BJ (cell line): ENCODE data around the gene SLAMF9. TPM values are rescaled to one million over a fixed set of nuclear protein-coding genes. Genes with fewer than 3 reads are reported as not detected.

ENCODE experiments used
- CTCF ChIA-PET: fragments of 350-600 bp; formaldehyde crosslinking; extraction: SDS; loops from one replicate; lab custom pipeline; 2021; ENCODE audit warnings: antibody characterized with exemption, inconsistent platforms; lab: Yijun Ruan, JAX
- POLR2A ChIA-PET: fragments of 300-600 bp; sonication (Branson Sonifier 250); formaldehyde crosslinking; extraction: SDS; loops from one replicate; lab custom pipeline; 2021; ENCODE audit warnings: antibody characterized with exemption; lab: Charles Lee
- DNase-seq: peaks from one replicate; pipeline ENCODE4 v3.0.0-alpha.2; 2011; ENCODE audit warnings: low read depth
- H3K27me3 ChIP-seq: 2 replicates; pipeline ENCODE4 v1.6.0; 2011; ENCODE audit warnings: low read length; ENCODE audit not compliant: control insufficient read depth, insufficient read depth
- H3K36me3 ChIP-seq: 2 replicates; pipeline ENCODE4 v1.5.1; 2011; ENCODE audit warnings: low read length; ENCODE audit not compliant: control insufficient read depth, insufficient read depth
- H3K4me3 ChIP-seq: 2 replicates; pipeline ENCODE4 v1.5.1; 2011; ENCODE audit warnings: low read depth, mild to moderate bottlenecking, control low read depth, low read length
- CTCF ChIP-seq: IDR thresholded peaks from 2 replicates; pipeline ENCODE4 v1.5.1; 2011; ENCODE audit warnings: low read depth, mild to moderate bottlenecking, control low read depth, inconsistent platforms, low read length, moderate library complexity; ENCODE audit not compliant: insufficient read depth
- polyA plus RNA-seq: library from polyadenylated mRNA; depleted of rRNA; stranded (reverse); fragments of >200 nt; gene quantifications from 2 replicates; pipeline ENCODE4 v1.2.3, GENCODE V29; 2011

SLAMF9 gene
- polyA plus RNA-seq, 1 experiment: not detected

DNA sequence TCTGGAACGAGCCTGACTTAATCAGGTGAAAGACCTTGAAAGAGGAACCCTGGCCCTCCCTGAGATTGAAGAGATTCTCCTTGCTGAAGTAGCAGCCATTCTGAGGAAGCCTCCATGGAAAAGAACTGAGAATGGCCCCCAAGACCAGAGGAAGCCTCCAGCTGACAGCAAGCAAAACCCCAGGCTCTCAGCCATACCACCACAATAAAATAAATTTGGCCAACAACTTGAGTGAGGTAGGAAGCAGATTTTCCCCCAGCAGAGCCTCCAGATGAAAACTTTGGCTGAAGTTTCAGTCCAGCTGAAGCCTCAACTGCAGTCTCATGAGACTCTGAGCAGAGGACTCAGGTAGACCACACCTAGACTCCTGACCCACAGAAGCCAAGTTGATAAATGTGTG, 34.0 kb upstream of the SLAMF9 start:
- DNase-seq: no peak
- POLR2A ChIA-PET: no interaction called here
- H3K36me3 ChIP-seq: no peaks in the 10 kb centered on the region
- peaks cover 2% of the 10 kb centered on the region for H3K27me3 ChIP-seq
- CTCF ChIA-PET: interaction anchor here (1.1 to 2.0 kb wide), 2 partner anchors 18 to 189 kb away, joined by 3 to 9 read pairs; no protein-coding TSS in a partner anchor
- TF ChIP-seq CTCF: no peak
- H3K4me3 ChIP-seq: no peak overlapping the region

DNA sequence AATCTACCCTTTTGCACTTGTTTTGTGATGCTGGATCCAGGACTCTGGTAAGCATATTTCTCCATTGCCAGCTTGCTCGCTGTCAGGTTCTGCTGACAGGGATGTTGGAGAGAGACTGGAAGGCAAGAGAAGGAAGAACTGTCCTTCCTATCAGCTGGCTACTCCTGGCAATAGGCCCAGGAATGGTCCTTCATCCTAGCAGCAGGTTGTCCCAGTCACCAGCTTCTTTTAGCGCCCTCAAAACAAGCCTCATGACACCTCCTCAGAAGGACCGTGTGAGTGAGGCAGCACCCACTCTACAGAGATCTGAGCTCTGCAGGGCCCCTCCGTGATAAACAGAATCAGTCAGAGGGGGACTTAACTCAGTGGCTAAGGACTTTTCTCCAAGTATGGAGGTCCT, 33.1 kb upstream of the SLAMF9 start:
- ChIA-PET CTCF (interaction anchor here (0.9 to 2.4 kb wide), 3 partner anchors 8 to 49 kb away, joined by 3 to 10 read pairs (median 3); no protein-coding TSS in a partner anchor), POLR2A (no interaction called here)
- peaks cover 2% of the 10 kb centered on the region for H3K27me3 ChIP-seq
- no peak for DNase-seq
- no peak overlapping the region for H3K4me3 ChIP-seq
- no peaks in the 10 kb centered on the region for H3K36me3 ChIP-seq
- TF ChIP-seq CTCF: no peak

DNA sequence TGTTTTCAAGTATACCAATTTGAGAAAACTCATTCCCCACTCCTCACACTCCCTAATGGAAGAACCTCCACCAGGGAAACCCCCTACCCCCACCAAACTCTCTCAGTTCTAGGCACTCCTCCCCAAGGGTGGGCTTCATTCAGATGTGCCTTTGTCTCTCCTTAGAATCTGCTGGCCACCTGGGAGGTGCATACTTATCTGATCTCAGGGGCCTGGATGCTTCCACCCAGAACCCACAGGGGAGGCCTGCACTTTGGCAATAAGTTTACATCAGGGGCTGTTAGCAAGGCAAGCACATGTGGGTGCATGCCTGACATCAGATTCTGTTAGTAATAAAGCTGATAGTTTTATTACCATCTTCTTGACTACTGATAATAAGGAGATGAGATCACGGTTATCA, 32.5 kb upstream of the SLAMF9 start:
- ChIA-PET POLR2A (no interaction called here), CTCF (interaction anchor here (0.9 to 2.4 kb wide), 3 partner anchors 9 to 48 kb away, joined by 3 to 10 read pairs (median 3); no protein-coding TSS in a partner anchor)
- H3K27me3 ChIP-seq: peaks cover 2% of the 10 kb centered on the region
- TF ChIP-seq CTCF: no peak
- no peak overlapping the region for H3K4me3 ChIP-seq
- no peak for DNase-seq
- H3K36me3 ChIP-seq: no peaks in the 10 kb centered on the region

- TF ChIP-seq CTCF: no peak
- CTCF ChIA-PET: interaction anchor here (2.4 kb wide), 1 partner anchor 21 kb away, joined by 10 read pairs; no protein-coding TSS in a partner anchor
- POLR2A ChIA-PET: no interaction called here
Observed at GRCh38 chr1:159986093-159986492, 32.1 kb upstream of the SLAMF9 start.

GRCh38 chr1:159985473-159985872, 31.4 kb upstream of the SLAMF9 start:
- Histone ChIP-seq H3K36me3 (no peaks in the 10 kb centered on the region), H3K27me3 (peaks cover 2% of the 10 kb centered on the region), H3K4me3 (no peak overlapping the region)
- CTCF ChIA-PET: interaction anchor here (2.4 kb wide), 1 partner anchor 22 kb away, joined by 10 read pairs; no protein-coding TSS in a partner anchor
- TF ChIP-seq CTCF: no peak
- DNase-seq: no peak
- POLR2A ChIA-PET: no interaction called here

More at GRCh38 chr1:159986093-159986492, 32.1 kb upstream of the SLAMF9 start:
- peaks cover 2% of the 10 kb centered on the region for H3K27me3 ChIP-seq
- H3K36me3 ChIP-seq: no peaks in the 10 kb centered on the region
- DNase-seq: no peak
- H3K4me3 ChIP-seq: no peak overlapping the region
